Body of pancreas (tissue), 4 donors: Measurements from ENCODE around the gene ABCG1. TPM values are rescaled to one million over a fixed set of nuclear protein-coding genes. Genes with fewer than 3 reads are reported as not detected.
A peak's percentile ranks its signal among the peaks of the same experiment; 100 is the strongest.

Experiments
- ATAC-seq: fragments of 150-250 bp; one replicate; pipeline ENCODE4 v1.9.1; 2016
- DNase-seq, 4 donors: peaks; one replicate each; pipeline ENCODE4 v3.0.0-alpha.2; 2019
- H3K27ac ChIP-seq, 4 donors: fragments of 200-600 bp; sonication (generic); 1 replicate in 3 of 4; 2 replicates in 1 of 4; pipeline versions ENCODE4 v1.5.1 to v1.6.1; 2016 to 2019; ENCODE audit warnings: mild to moderate bottlenecking in 1 of 4, mixed read lengths in 1 of 4, moderate library complexity in 1 of 4
- H3K27me3 ChIP-seq, 2 donors: fragments of 200-600 bp; sonication (generic); one replicate each; pipeline ENCODE4 v1.6.0; 2016; ENCODE audit warnings: mild to moderate bottlenecking in 1 of 2
- H3K36me3 ChIP-seq, 2 donors: fragments of 200-600 bp; sonication (generic); replicated peaks in 1 of 2; 2 replicates each; pipeline ENCODE4 v1.5.1; 2016; ENCODE audit warnings: low read depth in 2 of 2; ENCODE audit not compliant: insufficient read depth in 1 of 2
- H3K4me1 ChIP-seq: fragments of 200-600 bp; sonication (generic); one replicate; pipeline ENCODE4 v1.6.0; 2016
- H3K4me3 ChIP-seq, 2 donors: fragments of 200-600 bp; sonication (generic); 1 replicate in 1 of 2; 2 replicates in 1 of 2; pipeline ENCODE4 v1.5.1; 2016 to 2019
- H3K9me3 ChIP-seq, 3 donors: fragments of 200-600 bp; sonication (generic); 1 replicate in 2 of 3; 2 replicates in 1 of 3; pipeline ENCODE4 v1.5.1; 2016
- CTCF ChIP-seq, 7 experiments: fragments of 450-650 bp in 4 of 7; fragments of 200-600 bp in 3 of 7; sonication (generic) in 3 of 7; IDR thresholded peaks; one replicate each; pipeline ENCODE4 v1.5.1; 2016 to 2019; ENCODE audit warnings: antibody characterized with exemption in 7 of 7
- POLR2A ChIP-seq, 3 donors: fragments of 450-650 bp; IDR thresholded peaks; one replicate each; pipeline ENCODE4 v1.6.1; 2016; ENCODE audit warnings: antibody characterized with exemption in 3 of 3, mild to moderate bottlenecking in 2 of 3
- WGBS, 2 donors: methylation state at CpG; one replicate each; pipeline ENCODE4 v1.1.5; 2017; 5-methylcytosine and 5-hydroxymethylcytosine counted together
- intact Hi-C: fragments of 100-400 bp; cut with DNase I; formaldehyde crosslinking; loops from one replicate; pipeline ENCODE4 v1.15.1; 2023
- total RNA-seq, 2 donors: library from RNA; depleted of rRNA; stranded (reverse); fragments of >200 nt; gene quantifications; one replicate each; pipeline ENCODE4 v1.1.0, GENCODE V29; 2016

The ABCG1 gene
- total RNA-seq, 2 donors from 2014 or later: 7.5 to 7.6 TPM

GRCh38 chr21:42216726-42217572, 2.0 kb upstream of the ABCG1 start:
- WGBS, 2 donors: 90 to 91% methylated on average over 14 to 17 of the region's 17 CpGs
- Histone ChIP-seq H3K36me3 (no peaks in the 10 kb centered on the region), H3K9me3 (no peaks in the 10 kb centered on the region), H3K27me3 (peaks cover 0 to 7% of the 10 kb centered on the region in 2 donors), H3K27ac (no peak overlapping the region), H3K4me1 (peaks cover 20% of the 10 kb centered on the region), H3K4me3 (no peak overlapping the region)
- TF ChIP-seq CTCF (IDR thresholded peaks at IDR 0.05): no peak
- no peak for TF ChIP-seq POLR2A (IDR thresholded peaks at IDR 0.05)
- intact Hi-C loops: no loop called here
- DNase-seq (peak in 1 of 4 donors; percentile 7), ATAC-seq (no peak)

GRCh38 chr21:42219606-42220137, 732 bp downstream of the ABCG1 start:
- H3K4me1 ChIP-seq: peaks cover 20% of the 10 kb centered on the region
- H3K4me3 ChIP-seq: peak overlapping the region in 1 of 2 donors; percentile 37
- TF ChIP-seq POLR2A (IDR thresholded peaks at IDR 0.05) (no peak), CTCF (IDR thresholded peaks at IDR 0.05) (no peak)
- no peaks in the 10 kb centered on the region for H3K36me3 ChIP-seq
- H3K9me3 ChIP-seq: no peaks in the 10 kb centered on the region
- intact Hi-C loops: no loop called here
- WGBS, 2 donors: 0 to 2% methylated on average over 7 to 32 of the region's 41 CpGs
- H3K27ac ChIP-seq: peak overlapping the region in 3 of 4 donors; percentile 44 to 78 (median 55)
- peak in 1 of 4 donors; percentile 22 for DNase-seq
- peaks cover 0 to 7% of the 10 kb centered on the region in 2 donors for H3K27me3 ChIP-seq
- peak; percentile 28 for ATAC-seq

GRCh38 chr21:42220138-42220701, 1.3 kb downstream of the ABCG1 start:
- no peaks in the 10 kb centered on the region for H3K36me3 ChIP-seq
- DNase-seq: peak; percentile 45 to 82 (median 69)
- intact Hi-C loops: no loop called here
- peaks cover 0 to 7% of the 10 kb centered on the region in 2 donors for H3K27me3 ChIP-seq
- 1 to 2% methylated on average over 26 of the region's 26 CpGs for WGBS, 2 donors
- H3K4me3 ChIP-seq: peak overlapping the region in 1 of 2 donors; percentile 37
- peaks cover 20% of the 10 kb centered on the region for H3K4me1 ChIP-seq
- H3K9me3 ChIP-seq: no peaks in the 10 kb centered on the region
- H3K27ac ChIP-seq: peak overlapping the region in 3 of 4 donors; percentile 44 to 78 (median 55)
- ATAC-seq: peak; percentile 78
- TF ChIP-seq CTCF (IDR thresholded peaks at IDR 0.05): no peak
- TF ChIP-seq POLR2A (IDR thresholded peaks at IDR 0.05): peak in 2 of 3 donors; percentile 29 to 61

- intact Hi-C loops: no loop called here
- TF ChIP-seq CTCF (IDR thresholded peaks at IDR 0.05): no peak
- no peak for TF ChIP-seq POLR2A (IDR thresholded peaks at IDR 0.05)
- ATAC-seq: no peak
- no peak overlapping the region for H3K4me3 ChIP-seq
- peak overlapping the region in 1 of 4 donors; percentile 6 for H3K27ac ChIP-seq
- WGBS, 2 donors: 78 to 80% methylated on average over 14 to 15 of the region's 15 CpGs
- H3K27me3 ChIP-seq: peaks cover 0 to 7% of the 10 kb centered on the region in 2 donors
- no peaks in the 10 kb centered on the region for H3K9me3 ChIP-seq
- no peaks in the 10 kb centered on the region for H3K36me3 ChIP-seq
- peak in 2 of 4 donors; percentile 7 to 28 for DNase-seq
- H3K4me1 ChIP-seq: peaks cover 20% of the 10 kb centered on the region
These were observed 2.8 kb downstream of the ABCG1 start for GRCh38 chr21:42221581-42222345.
